SK-N-SH treated with all-trans-retinoic acid at 6 μM for 48 hours (cell line): ENCODE data around the gene SRGAP1.

Experiments
- ATAC-seq: fragments of 200-7000 bp; cut with Tn5 transposase; 3 replicates; pipeline ENCODE4 v1.9.1; 2020; ENCODE audit warnings: mild to moderate bottlenecking, moderate library complexity
- ARNTL ChIP-seq: fragments of 450-650 bp; formaldehyde crosslinking; IDR thresholded peaks from 2 replicates; pipeline ENCODE4 v1.5.0; 2020; ENCODE audit warnings: low read depth, mild to moderate bottlenecking, moderate library complexity, borderline replicate concordance
- BACH2 ChIP-seq: fragments of 250-450 bp; sonication (Bioruptor Pico); IDR thresholded peaks from 2 replicates; pipeline ENCODE4 v1.9.0; 2021; ENCODE audit warnings: mild to moderate bottlenecking, borderline replicate concordance
- CREB5 ChIP-seq: fragments of 250-450 bp; sonication (Bioruptor Pico); IDR thresholded peaks from 2 replicates; pipeline ENCODE4 v1.5.1; 2020; ENCODE audit warnings: low read depth, mild to moderate bottlenecking, moderate library complexity
- CSDC2 ChIP-seq: fragments of 250-450 bp; sonication (Bioruptor Pico); IDR thresholded peaks from 2 replicates; pipeline ENCODE4 v1.5.0; 2020; ENCODE audit warnings: mild to moderate bottlenecking, moderate library complexity
- CSRNP3 ChIP-seq: fragments of 250-450 bp; sonication (Bioruptor Pico); IDR thresholded peaks from 2 replicates; pipeline ENCODE4 v1.5.1; 2021; ENCODE audit warnings: mild to moderate bottlenecking, moderate library complexity
- ESRRG ChIP-seq: fragments of 250-450 bp; sonication (Bioruptor Pico); IDR thresholded peaks from 2 replicates; pipeline ENCODE4 v1.6.1; 2021; ENCODE audit warnings: mild to moderate bottlenecking
- GLIS3 ChIP-seq: fragments of 250-450 bp; sonication (Bioruptor Pico); IDR thresholded peaks from 2 replicates; pipeline ENCODE4 v1.5.0; 2020; ENCODE audit warnings: mild to moderate bottlenecking, moderate library complexity
- ISL1 ChIP-seq: fragments of 250-450 bp; sonication (Bioruptor Pico); IDR thresholded peaks from 2 replicates; pipeline ENCODE4 v2.1.2; 2022; ENCODE audit warnings: mild to moderate bottlenecking, moderate library complexity
- OSR1 ChIP-seq: fragments of 250-450 bp; sonication (Bioruptor Pico); IDR thresholded peaks from 2 replicates; pipeline ENCODE4 v1.8.0; 2022; ENCODE audit warnings: moderate library complexity, mild to moderate bottlenecking, inconsistent platforms
- PPARA ChIP-seq: fragments of 250-450 bp; sonication (Bioruptor Pico); IDR thresholded peaks from 2 replicates; pipeline ENCODE4 v1.5.0; 2020; ENCODE audit warnings: mild to moderate bottlenecking, borderline replicate concordance
- RARB ChIP-seq: fragments of 250-450 bp; sonication (Bioruptor Pico); IDR thresholded peaks from 2 replicates; pipeline ENCODE4 v1.8.0; 2021; ENCODE audit warnings: mild to moderate bottlenecking, moderate library complexity
- SNAI2 ChIP-seq: fragments of 250-450 bp; sonication (Bioruptor Pico); IDR thresholded peaks from 2 replicates; pipeline ENCODE4 v1.5.0; 2020; ENCODE audit warnings: mild to moderate bottlenecking, moderate library complexity
- TOX ChIP-seq: fragments of 250-450 bp; sonication (Bioruptor Pico); IDR thresholded peaks from 2 replicates; pipeline ENCODE4 v1.8.0; 2021; ENCODE audit warnings: mild to moderate bottlenecking, moderate library complexity, borderline replicate concordance
- TSHZ2 ChIP-seq: fragments of 250-450 bp; sonication (Bioruptor Pico); IDR thresholded peaks from 2 replicates; pipeline ENCODE4 v1.5.0; 2020; ENCODE audit warnings: mild to moderate bottlenecking, moderate library complexity
- ZFP3 ChIP-seq: fragments of 250-450 bp; sonication (Bioruptor Pico); IDR thresholded peaks from 2 replicates; pipeline ENCODE4 v1.5.0; 2020; ENCODE audit warnings: mild to moderate bottlenecking, moderate library complexity
- ZFP30 ChIP-seq: fragments of 450-650 bp; formaldehyde crosslinking; IDR thresholded peaks from 2 replicates; pipeline ENCODE4 v1.5.0; 2022; ENCODE audit warnings: mild to moderate bottlenecking, moderate library complexity
- ZNF565 ChIP-seq: fragments of 450-650 bp; formaldehyde crosslinking; conservative IDR thresholded peaks from 2 replicates; pipeline ENCODE4 v1.5.0; 2020; ENCODE audit warnings: low read depth, mild to moderate bottlenecking, moderate library complexity
- ZNF8 ChIP-seq: fragments of 450-650 bp; formaldehyde crosslinking; IDR thresholded peaks from 2 replicates; pipeline ENCODE4 v1.5.0; 2020; ENCODE audit warnings: mild to moderate bottlenecking, moderate library complexity

Gene SRGAP1

GRCh38 chr12:64018524-64018923 is 174.0 kb downstream of the SRGAP1 start:
- no peak for ATAC-seq
- TF ChIP-seq CSRNP3 (CRISPR knock-in tag) (no peak), ZNF565 (CRISPR knock-in tag) (no peak)

GRCh38 chr12:64019101-64019500 is 174.6 kb downstream of the SRGAP1 start:
- TF ChIP-seq SNAI2 (CRISPR knock-in tag) (no peak), ZFP30 (CRISPR knock-in tag) (no peak), CREB5 (CRISPR knock-in tag) (no peak), TOX (CRISPR knock-in tag) (no peak), CSRNP3 (CRISPR knock-in tag) (no peak), BACH2 (CRISPR knock-in tag) (no peak), ESRRG (no peak), ZFP3 (CRISPR knock-in tag) (no peak), OSR1 (no peak), PPARA (CRISPR knock-in tag) (no peak), ZNF565 (CRISPR knock-in tag) (no peak)
- ATAC-seq, result no peak

GRCh38 chr12:64019654-64020053 is 175.2 kb downstream of the SRGAP1 start:
- no peak for TF ChIP-seq CSRNP3 (CRISPR knock-in tag)
- ATAC-seq, result no peak

- no peak for TF ChIP-seq OSR1
- ATAC-seq, result no peak
Observed at GRCh38 chr12:64025174-64025958, 180.9 kb downstream of the SRGAP1 start.

- TF ChIP-seq ZNF8 (CRISPR knock-in tag) (no peak), ESRRG (no peak), OSR1 (no peak), ARNTL (CRISPR knock-in tag) (no peak), RARB (CRISPR knock-in tag) (no peak), CREB5 (CRISPR knock-in tag) (no peak)
- TF ChIP-seq, all 23 proteins: peak for 0
- no peak for ATAC-seq
Observed at GRCh38 chr12:64027311-64027710, 182.8 kb downstream of the SRGAP1 start.

GRCh38 chr12:64028541-64028940 is 184.0 kb downstream of the SRGAP1 start:
- TF ChIP-seq ZNF8 (CRISPR knock-in tag) (no peak), SNAI2 (CRISPR knock-in tag) (no peak), CSDC2 (CRISPR knock-in tag) (no peak), TSHZ2 (CRISPR knock-in tag) (no peak), GLIS3 (no peak), ZFP30 (CRISPR knock-in tag) (no peak), OSR1 (no peak), BACH2 (CRISPR knock-in tag) (no peak), ISL1 (CRISPR knock-in tag) (no peak)
- peak; percentile 16; the same call in 1 of the 3 replicates for ATAC-seq
